ENCODE data around the gene NFKB1. TPM values are rescaled to one million over a fixed set of nuclear protein-coding genes. Genes with fewer than 3 reads are reported as not detected.

The NFKB1 gene
- total RNA-seq, 1 donor from 2014 or later = 64.5 TPM

- peak; percentile 55 for DNase-seq
These were observed 131.3 kb downstream of the NFKB1 start for GRCh38 chr4:102632241-102633065.

GRCh38 chr4:102633100-102633499 lies 131.9 kb downstream of the NFKB1 start:
- no peak for DNase-seq

- DNase-seq = no peak
These were observed 136.2 kb downstream of the NFKB1 start for GRCh38 chr4:102637391-102637790.

- no peak for DNase-seq
These were observed 137.5 kb downstream of the NFKB1 start for GRCh38 chr4:102638621-102639020.

- no peak for DNase-seq
These were observed 138.4 kb downstream of the NFKB1 start for GRCh38 chr4:102639598-102639997.

- peak; percentile 57 for DNase-seq
These were observed 139.5 kb downstream of the NFKB1 start for GRCh38 chr4:102640669-102641068.

- no peak for DNase-seq
These were observed 140.6 kb downstream of the NFKB1 start for GRCh38 chr4:102641793-102642192.

GRCh38 chr4:102642631-102643298 lies 141.6 kb downstream of the NFKB1 start:
- no peak for DNase-seq

GRCh38 chr4:102647117-102647516 lies 146.0 kb downstream of the NFKB1 start:
- DNase-seq = no peak

- DNase-seq = peak; percentile 7
These were observed 156.0 kb downstream of the NFKB1 start for GRCh38 chr4:102657206-102657605.

GRCh38 chr4:102663073-102663472 lies 161.9 kb downstream of the NFKB1 start:
- no peak for DNase-seq

GRCh38 chr4:102665527-102665926 lies 164.4 kb downstream of the NFKB1 start:
- no peak for DNase-seq

Other genes with a start within 250 kb of the NFKB1 start
- gene SLC39A8, start 155.9 kb upstream of the NFKB1 start, total RNA-seq = 3.1 and 4.8 TPM in 2 replicates